GM21825 (cell line): Measurements from ENCODE around the gene SNIP1.
"Not testable (repeated sequence)": the region's sequence is repeated elsewhere in the genome, so short reads cannot be mapped to it uniquely, and the experiment has no call there.

Source experiments
- ATAC-seq: cut with Tn5 transposase; IDR thresholded peaks from one replicate; pipeline ENCODE4 v1.9.1; 2021; ENCODE audit warnings: mild to moderate bottlenecking, moderate library complexity; ENCODE audit not compliant: unreplicated experiment

The SNIP1 gene

DNA sequence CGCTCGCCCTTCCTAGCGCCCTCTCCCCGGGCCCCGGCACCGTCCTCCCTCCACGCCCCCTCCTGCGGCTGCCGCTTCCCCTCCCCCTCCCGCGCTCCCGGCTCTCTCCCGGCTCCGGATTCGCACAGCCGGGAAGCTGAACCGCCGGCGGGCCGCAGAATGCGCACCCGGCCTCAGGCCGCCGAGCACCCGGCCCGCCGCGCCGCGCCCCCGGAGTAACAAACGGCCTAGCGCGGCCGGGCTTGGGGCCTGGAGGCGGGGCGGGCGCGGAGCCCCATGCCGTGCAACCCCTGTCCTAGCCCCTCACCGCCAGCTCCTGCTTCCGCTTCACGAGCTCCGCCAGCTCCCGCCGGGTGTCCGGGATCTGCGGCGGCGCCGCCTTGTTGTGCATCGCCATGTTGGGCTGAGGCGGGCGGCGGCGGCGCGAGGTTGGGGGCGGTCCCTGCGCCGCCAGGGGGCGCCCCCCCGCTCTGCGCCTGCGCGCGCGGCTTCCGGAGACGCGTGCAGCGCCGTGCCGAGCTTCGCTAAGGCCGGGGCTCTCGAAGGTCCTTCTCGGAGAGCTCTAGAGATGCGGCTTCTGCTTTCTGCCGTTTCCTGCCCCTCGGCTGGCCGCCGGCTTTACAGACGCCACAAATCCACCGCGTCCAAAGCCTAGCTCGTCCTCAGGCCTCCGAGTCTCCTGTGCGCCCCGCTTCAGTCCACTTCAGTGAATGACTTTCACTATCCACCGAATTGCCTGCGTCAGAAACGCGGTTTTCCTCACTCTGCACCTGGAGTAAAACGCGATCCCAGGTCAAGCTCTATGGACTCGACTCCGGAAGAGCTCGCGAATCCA is 39.5 kb downstream of the SNIP1 start, which contains the start of gene MEAF6:
TSS of gene MEAF6 (minus strand) at position 417 of the 835 bp plus-strand sequence. CDS start at position 397, 20 bp downstream.
- ATAC-seq, result peak; percentile 86

DNA sequence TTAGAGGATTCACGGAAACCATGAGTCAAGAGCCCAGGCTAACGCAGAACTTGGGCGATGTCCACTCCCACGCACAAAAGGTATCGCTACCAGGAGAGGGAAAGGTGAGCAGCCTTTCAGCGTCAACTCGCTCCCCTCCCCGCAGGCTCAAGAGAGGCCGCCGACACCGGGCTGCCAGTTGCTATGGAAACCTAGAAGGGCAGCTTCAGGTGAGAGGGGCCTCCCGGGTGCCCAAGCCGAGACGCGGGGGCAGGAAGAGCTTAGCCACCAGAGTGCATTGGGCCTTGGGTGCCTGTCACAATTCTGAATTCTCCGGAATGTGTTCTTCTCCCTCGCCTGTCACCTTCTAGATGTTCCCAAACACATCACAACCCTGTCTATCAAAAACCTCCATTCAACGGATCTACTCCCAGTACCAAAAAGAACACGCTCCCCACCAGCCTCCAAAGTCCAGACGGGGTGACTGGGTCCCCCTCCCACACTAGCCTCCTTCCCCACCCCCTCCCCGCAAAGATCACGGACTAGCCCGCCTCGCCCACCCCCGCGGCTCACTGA is 40.2 kb downstream of the SNIP1 start:
- ATAC-seq, result peak; percentile 36

DNA sequence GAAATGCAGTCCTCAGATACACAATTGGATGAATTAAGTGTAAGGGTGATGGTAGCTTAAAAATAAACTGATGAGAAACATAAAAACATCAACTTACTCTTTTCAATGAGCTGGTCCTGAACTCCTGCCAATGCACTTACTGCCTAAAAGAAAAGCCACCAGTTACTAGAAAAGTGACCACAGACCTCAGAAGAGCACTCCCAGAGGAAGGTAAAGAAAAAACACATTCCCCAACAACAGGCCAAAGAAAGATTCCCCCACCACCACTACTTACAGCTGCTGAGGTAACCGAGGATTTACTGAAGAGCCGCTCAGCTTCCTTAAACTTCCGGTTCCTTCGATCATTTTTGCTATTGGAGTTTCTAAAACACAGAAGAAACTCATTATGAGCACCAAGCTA is 44.9 kb downstream of the SNIP1 start:
- no peak for ATAC-seq

DNA sequence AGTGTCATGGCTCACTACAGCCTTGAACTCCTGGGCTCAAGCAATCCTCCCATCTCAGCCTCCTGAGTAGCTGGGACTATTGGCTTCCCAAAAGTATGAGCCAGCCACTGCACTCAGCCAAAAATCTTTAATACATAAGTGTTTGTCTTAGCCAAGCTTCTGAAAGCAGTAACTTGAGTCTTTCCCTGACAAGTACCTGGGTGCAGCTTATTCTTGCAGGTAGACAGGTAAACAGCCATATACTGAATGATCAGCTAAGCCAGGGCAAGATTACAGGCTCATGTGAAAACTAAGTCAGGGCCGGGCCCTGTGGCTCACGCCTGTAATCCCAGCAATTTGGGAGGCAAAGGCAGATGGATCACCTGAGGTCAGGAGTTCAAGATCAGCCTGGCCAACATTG is 47.4 kb downstream of the SNIP1 start:
- no peak for ATAC-seq

DNA sequence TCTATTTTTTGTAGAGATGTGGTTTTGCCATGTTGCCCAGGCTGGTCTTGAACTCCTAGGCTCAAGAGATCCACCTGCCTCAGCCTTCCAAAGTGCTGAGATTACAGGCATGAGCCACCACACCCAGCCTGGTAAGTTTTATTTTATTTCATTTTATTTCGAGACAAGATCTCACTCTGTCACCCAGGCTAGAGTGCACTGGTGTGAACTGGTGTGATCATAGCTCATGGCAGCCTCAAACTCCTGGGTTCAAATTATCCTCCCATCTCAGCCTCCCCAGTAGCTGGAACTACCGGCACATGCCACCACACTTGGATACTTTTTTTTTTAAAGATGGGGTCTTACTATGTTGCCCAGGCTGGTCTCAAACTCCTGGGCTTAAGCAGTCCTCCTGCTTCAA is 51.3 kb downstream of the SNIP1 start:
- ATAC-seq, result not testable (repeated sequence)

DNA sequence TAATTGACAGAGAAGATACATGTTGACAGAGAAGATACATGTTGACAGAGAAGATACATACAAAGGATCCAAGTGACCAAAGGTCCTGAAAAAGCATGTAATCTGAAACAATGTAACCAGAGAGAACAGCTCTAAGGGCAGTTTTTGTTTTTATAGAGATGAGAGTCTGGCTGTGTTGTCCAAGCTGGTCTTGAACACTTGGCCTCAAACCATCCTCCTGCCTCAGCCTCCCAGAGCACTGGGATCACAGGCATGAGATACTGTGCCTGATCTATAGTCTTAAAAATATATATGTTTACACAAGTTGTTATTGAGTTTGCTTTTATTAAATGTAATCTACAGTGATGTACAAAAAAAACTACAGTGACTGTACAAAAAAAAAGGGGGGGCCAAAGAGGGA is 52.0 kb downstream of the SNIP1 start:
- ATAC-seq, result no peak

DNA sequence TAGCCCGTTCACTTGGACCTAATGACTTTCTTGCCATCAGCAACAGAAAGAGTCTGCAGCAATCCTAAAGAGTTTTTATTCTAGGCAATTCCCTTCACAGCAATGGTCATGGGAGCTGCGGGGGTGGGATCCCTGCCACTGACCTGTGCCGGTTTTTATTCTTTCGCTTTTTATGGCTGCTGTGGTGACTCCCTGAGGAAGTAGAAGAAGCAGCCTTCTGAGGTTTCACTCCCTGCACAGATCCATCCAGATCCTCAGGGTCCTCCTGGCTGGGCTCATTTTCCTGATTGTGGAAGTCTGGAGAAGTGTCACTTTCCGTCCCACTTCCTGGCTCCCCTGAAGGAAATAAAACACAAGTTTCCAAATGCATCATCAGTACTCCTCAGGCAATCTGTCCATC is 52.4 kb downstream of the SNIP1 start:
- no peak for ATAC-seq

DNA sequence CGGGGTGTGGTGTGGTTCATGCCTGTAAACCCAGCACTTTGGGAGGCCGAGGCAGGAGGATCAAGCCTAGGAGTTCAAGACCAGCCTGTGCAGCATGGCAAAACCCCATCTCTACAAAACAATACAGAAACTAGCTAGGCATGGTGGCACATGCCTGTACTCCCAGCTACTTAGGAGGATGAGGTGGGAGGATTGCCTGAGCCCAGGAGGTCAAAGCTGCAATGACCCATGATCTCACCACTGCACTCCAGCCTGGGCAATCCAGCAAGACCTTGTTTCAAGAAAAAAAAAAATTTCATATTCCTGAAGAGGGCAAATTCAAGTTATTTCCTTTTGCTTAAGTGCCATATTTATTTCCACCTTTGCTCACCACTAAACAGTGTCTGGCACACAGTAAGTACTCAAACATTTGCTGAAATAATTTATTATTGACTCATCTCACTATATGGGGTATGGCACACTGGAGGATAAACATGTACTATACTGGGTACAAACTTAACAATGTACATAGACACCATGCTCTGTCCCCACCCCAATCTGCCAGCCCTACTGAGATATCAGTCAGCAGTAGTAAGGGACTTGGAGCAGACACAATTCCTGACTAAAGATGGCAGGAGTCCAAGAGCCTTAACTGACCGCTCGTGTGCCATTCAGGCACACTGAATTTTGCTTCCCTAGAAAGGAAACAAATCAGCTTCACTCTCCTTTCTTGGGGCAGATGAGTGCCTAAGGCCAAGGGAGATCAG is 55.0 kb downstream of the SNIP1 start:
- ATAC-seq, result no peak

DNA sequence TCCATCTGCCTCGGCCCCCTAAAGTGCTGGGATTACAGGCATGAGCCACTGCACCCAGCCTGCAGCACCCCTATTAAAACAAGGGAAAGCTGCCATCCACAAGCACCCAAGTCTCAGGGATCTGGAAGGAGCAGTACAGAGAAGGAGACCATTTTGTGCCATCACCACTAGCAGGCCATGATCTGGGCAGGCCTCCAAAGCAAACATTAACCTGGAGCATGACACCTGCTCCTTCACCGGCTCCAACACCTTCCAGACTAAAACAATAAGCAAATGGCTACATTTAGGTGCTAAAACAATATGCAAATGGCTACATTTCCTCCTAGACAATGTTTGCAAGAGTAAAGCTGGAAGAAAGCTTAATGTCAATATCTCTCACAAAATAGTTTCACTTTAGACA is 56.3 kb downstream of the SNIP1 start:
- ATAC-seq, result no peak

DNA sequence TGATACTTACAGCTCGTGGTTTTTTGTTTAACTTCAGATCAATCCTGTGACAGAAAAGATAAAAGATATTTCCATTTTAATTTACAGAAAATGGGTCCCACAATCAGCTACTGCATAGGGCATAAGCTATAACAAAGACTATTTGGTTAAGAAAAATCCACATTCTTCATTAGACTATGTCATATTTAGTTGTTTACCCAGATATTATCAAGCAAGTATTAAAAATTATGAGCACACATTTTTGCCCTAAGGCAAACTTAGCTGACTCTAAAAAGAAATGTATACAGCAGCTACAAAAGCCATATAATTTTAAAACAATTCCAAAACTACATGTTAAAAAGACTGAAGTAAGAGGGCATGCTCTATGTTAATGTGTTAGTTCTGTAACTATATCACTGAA is 58.2 kb downstream of the SNIP1 start:
- no peak for ATAC-seq

DNA sequence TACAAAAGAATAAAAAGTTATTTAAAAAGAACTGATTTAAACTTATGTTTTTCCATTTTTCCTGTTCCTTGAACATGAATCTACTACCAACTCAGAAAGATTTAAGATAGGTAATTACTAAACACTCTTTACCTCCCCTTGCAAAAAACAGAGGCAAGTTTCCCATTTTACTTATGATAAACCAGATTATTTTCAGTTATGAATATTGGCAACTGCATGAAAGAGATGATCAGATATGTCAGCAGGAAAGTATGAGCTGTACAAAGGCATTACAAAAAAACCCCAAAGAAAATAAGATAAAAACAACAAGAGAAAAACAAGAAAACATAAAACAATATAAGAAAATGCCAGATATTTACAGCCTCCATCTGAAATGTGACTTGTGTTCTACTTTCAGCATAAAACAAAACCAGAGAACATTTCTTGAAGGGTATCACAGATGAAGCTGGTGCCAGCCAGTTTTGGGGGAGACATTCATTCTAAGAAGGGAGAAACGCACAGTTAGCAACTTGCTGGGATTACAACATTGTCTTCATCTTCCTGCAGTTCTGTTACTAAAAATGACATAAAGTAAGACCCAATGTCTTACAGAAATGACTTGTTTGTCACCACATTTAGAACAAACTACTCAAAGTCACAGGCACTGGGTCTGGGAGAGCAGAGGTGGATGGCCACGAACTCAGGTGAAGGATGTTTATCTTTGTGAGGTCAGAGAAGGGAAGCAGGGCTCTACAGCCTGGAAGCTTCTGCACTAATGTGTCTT is 60.6 kb downstream of the SNIP1 start:
- no peak for ATAC-seq

DNA sequence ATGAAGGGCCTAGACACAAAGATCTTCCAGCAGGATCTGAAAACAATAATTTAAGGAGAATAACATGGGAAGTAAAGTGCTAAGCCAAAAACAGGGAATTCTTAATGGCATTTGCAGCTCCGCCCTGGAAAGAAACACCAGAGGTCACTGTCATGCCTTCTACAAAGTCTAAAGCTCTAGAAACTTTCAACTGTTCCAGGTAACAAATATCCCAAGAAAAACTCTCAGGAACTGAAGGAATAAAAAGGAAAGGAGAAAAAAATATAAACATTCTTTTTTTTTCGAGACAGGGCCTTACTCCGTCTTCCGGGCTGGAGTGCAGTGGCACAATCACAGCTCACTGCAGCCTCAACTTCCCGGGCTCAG is 66.5 kb downstream of the SNIP1 start:
- ATAC-seq, result no peak

DNA sequence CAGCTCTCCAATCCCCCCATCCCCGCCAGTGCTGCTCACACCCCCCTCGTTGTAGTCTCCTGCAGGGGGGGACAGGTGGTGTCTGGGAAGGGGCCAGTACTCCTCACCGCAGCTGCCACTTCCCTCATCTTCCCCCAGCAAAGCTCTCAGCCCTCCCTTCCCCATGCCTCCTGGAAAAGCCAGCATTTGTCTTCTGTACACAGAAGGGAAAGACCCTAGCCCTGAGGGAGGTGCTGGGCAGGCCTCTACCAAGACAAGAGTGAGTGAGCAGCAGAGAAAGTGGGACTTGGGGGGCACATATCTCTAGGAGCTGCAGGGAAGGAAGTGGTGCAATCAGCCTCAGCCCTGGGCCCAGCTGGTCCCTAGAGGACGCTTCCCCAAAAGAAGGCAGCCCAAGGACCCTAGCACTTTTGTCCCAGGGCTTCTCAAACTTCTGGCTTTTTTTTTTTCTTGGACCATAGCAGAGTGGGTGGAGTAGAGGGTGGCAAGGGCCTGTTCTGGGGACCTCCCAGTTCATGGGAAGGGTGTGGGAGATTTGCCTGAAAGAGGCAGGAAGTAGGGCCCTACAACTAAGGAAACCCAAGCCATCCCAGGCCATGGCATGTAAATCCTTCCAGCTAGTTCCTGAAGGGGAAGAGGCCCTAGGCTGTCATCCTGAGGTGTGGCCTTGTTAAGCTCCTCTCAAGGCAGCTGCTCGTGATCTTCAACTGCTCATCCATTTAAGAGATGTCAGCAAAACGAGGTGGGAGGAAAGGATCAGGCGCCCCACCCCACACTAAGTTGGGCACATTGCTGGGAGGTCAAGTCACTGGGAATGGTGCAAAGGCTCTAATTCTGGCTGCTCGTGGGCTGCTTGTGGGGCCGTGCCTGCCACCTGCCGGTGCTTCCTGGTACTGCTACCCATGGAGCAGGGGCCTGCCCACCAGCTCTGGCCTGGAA is 67.1 kb downstream of the SNIP1 start:
- no peak for ATAC-seq

DNA sequence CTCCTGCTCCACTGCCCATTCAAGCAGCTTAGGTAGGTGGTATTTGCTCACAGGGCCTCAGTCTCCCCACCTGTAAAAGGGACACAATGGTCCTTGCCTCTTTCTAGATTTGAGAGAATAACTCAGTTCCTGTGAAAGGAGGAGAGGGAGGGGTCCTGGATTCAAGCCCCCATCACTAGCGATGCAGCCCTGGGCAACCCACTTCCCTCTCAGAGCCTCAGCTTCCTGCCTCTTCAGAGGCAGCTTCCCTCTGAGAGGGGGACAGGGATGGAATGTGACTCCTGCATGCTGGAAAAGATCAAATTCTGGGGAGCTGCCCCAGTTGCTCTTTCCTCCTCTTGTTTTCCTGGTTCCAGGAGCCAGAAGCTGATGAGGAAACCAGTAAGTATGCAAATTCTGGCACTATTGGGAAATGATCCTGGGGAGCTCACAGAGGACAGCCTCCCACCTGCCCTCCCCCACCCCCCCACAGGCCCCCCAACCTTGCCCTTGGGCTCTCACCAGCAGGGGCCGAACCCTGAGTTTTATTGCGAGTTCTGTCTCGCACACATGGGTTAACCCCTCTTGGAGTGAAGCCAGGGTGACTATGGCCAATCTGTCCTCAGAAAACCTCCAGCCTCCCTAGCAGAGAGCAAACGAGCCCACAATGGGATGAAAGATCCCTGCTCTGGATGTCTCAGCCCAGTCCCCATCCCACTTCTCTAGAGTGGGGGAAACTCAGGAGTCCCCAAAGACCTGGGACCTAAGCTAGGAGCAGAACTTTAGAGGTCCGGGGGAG is 68.0 kb downstream of the SNIP1 start:
- ATAC-seq, result no peak
